Measurements from ENCODE around the gene NBR1.

DNA sequence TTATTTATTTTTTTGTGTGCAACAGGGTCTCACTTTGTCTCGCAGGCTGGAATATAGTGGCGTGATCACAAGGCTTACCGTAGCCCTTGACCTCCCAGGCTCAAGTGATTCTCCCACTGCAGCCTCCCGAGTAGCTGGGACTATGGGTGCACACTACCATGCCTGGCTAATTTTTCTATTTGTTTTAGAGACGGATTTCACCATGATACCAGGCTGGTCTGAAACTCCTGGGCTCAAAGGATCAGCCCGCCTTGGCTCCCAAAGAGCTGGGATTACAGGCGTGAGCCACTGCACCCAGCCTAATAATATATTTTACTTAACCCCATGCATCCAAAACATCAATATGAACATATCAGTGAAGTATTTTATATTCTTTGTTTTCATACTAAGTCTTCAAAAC lies 55.4 kb downstream of the NBR1 start:
- TF ChIP-seq, protein P1, sequence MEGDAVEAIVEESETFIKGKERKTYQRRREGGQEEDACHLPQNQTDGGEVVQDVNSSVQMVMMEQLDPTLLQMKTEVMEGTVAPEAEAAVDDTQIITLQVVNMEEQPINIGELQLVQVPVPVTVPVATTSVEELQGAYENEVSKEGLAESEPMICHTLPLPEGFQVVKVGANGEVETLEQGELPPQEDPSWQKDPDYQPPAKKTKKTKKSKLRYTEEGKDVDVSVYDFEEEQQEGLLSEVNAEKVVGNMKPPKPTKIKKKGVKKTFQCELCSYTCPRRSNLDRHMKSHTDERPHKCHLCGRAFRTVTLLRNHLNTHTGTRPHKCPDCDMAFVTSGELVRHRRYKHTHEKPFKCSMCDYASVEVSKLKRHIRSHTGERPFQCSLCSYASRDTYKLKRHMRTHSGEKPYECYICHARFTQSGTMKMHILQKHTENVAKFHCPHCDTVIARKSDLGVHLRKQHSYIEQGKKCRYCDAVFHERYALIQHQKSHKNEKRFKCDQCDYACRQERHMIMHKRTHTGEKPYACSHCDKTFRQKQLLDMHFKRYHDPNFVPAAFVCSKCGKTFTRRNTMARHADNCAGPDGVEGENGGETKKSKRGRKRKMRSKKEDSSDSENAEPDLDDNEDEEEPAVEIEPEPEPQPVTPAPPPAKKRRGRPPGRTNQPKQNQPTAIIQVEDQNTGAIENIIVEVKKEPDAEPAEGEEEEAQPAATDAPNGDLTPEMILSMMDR (IDR thresholded peaks at IDR 0.05 in 4 of 5, conservative IDR thresholded peaks at IDR 0.05 in 1 of 5), result no peak
- TF ChIP-seq POLR2A (IDR thresholded peaks at IDR 0.05), result no peak
